D721Med (cell line): ENCODE results near the gene COL25A1.
"Not testable (repeated sequence)": the region's sequence is repeated elsewhere in the genome, so short reads cannot be mapped to it uniquely, and the experiment has no call there.

Experiments used
- DNase-seq: peaks from one replicate; pipeline ENCODE4 v3.0.0; 2011; ENCODE audit warnings: low spot score; ENCODE audit not compliant: insufficient read length
- FAIRE-seq: peaks from 2 replicates; lab custom pipeline; 2011; peaks lifted over from hg19 to GRCh38; lab: Jason Lieb, UNC
- CTCF ChIP-seq: IDR thresholded peaks from 2 replicates; pipeline ENCODE4 v1.5.1; 2012; ENCODE audit warnings: mild to moderate bottlenecking, control low read depth; ENCODE audit not compliant: insufficient read depth; ENCODE audit errors: missing control alignments

The COL25A1 gene

GRCh38 chr4:109005523-109005922 is 296.9 kb downstream of the COL25A1 start:
- no peak for TF ChIP-seq CTCF
- DNase-seq (no peak), FAIRE-seq (no peak)

- no peak for FAIRE-seq
- DNase-seq: no peak
- TF ChIP-seq CTCF: no peak
Measured at GRCh38 chr4:109004418-109004817, 298.0 kb downstream of the COL25A1 start.

- no peak for DNase-seq
- no peak for TF ChIP-seq CTCF
Measured at GRCh38 chr4:109003964-109004363, 298.5 kb downstream of the COL25A1 start.

GRCh38 chr4:108991551-108992328 is 310.7 kb downstream of the COL25A1 start:
- no peak for TF ChIP-seq CTCF
- FAIRE-seq (no peak), DNase-seq (no peak)

More at GRCh38 chr4:109003964-109004363, 298.5 kb downstream of the COL25A1 start:
- no peak for FAIRE-seq

GRCh38 chr4:108988464-108989195 is 313.8 kb downstream of the COL25A1 start:
- DNase-seq (no peak), FAIRE-seq (no peak)
- no peak for TF ChIP-seq CTCF

GRCh38 chr4:108984495-108984894 is 318.0 kb downstream of the COL25A1 start:
- not testable (repeated sequence) for FAIRE-seq, DNase-seq

- no peak for TF ChIP-seq CTCF
- no peak for FAIRE-seq
- no peak for DNase-seq
Measured at GRCh38 chr4:108982402-108983185, 319.9 kb downstream of the COL25A1 start.
